Activated CD8-positive, alpha-beta T cell treated with anti-CD3 and anti-CD28 coated beads for 36 hours (primary cell): Measurements from ENCODE around the gene CYFIP2. TPM values are rescaled to one million over a fixed set of nuclear protein-coding genes. Genes with fewer than 3 reads are reported as not detected.

Source experiments
- ATAC-seq: fragments of 200-7000 bp; cut with Tn5 transposase; one replicate; pipeline ENCODE4 v1.10.0; 2021; ENCODE audit warnings: mild to moderate bottlenecking, moderate library complexity
- CTCF ChIA-PET: fragments of 350-600 bp; sonication (Branson Sonifier 250); formaldehyde crosslinking; loops from one replicate; lab custom pipeline; 2021; ENCODE audit warnings: antibody characterized with exemption; lab: Charles Lee
- POLR2A ChIA-PET: fragments of 350-600 bp; sonication (Branson Sonifier 250); formaldehyde crosslinking; loops from one replicate; lab custom pipeline; 2021; ENCODE audit warnings: antibody characterized with exemption; lab: Charles Lee
- DNase-seq: peaks from one replicate; pipeline ENCODE4 v3.0.0-alpha.2; 2020
- H3K27ac Mint-ChIP-seq: one replicate; pipeline ENCODE4 v1.8.0; 2021; ENCODE audit warnings: mild to moderate bottlenecking, mixed read lengths
- H3K27me3 Mint-ChIP-seq: one replicate; pipeline ENCODE4 v1.8.0; 2021; ENCODE audit warnings: mixed read lengths
- H3K36me3 Mint-ChIP-seq: one replicate; pipeline ENCODE4 v1.8.0; 2021; ENCODE audit warnings: low read depth, mixed read lengths
- H3K4me1 Mint-ChIP-seq: one replicate; pipeline ENCODE4 v1.8.0; 2021; ENCODE audit warnings: low read depth, mixed read lengths
- H3K4me3 Mint-ChIP-seq: one replicate; pipeline ENCODE4 v1.8.0; 2021; ENCODE audit warnings: mild to moderate bottlenecking, moderate library complexity, mixed read lengths
- H3K9me3 Mint-ChIP-seq: one replicate; pipeline ENCODE4 v1.8.0; 2021; ENCODE audit warnings: mixed read lengths
- CTCF ChIP-seq: fragments of 200-600 bp; IDR thresholded peaks from one replicate; pipeline ENCODE4 v1.8.0; 2022; ENCODE audit warnings: antibody characterized with exemption, mild to moderate bottlenecking
- intact Hi-C: fragments of 100-400 bp; cut with micrococcal nuclease; formaldehyde crosslinking; loops from one replicate; pipeline ENCODE4 v1.10.0; 2022
- total RNA-seq, 2 experiments: library from RNA; stranded (reverse); gene quantifications; one replicate each; pipeline ENCODE4 v1.2.3, GENCODE V29; 2021

The CYFIP2 gene
- total RNA-seq, 2 experiments from 2014 or later: 350 to 351 TPM

GRCh38 chr5:157252711-157253465 lies 13.0 kb upstream of the CYFIP2 start:
- intact Hi-C loops: loop anchor here (2.0 kb wide), 1 partner anchor 30 kb away; no protein-coding TSS in a partner anchor
- ChIA-PET POLR2A (interaction anchor here (0.9 to 7.0 kb wide), 19 partner anchors 10 to 332 kb away, joined by 3 to 98 read pairs (median 5); partner anchors contain the start of gene CYFIP2), CTCF (interaction anchor here (0.8 to 3.4 kb wide), 33 partner anchors 8 to 491 kb away, joined by 3 to 38 read pairs (median 5); partner anchors contain the start of genes CYFIP2 and LSM11)
- Mint-ChIP-seq H3K27ac (peak overlapping the region; percentile 95), H3K27me3 (no peaks in the 10 kb centered on the region), H3K4me3 (peak overlapping the region; percentile 28), H3K36me3 (peaks cover 87% of the 10 kb centered on the region), H3K4me1 (peaks cover 97% of the 10 kb centered on the region), H3K9me3 (no peaks in the 10 kb centered on the region)
- no peak for TF ChIP-seq CTCF
- ATAC-seq (peak; percentile 81), DNase-seq (peak; percentile 86)

GRCh38 chr5:157253547-157253946 lies 12.4 kb upstream of the CYFIP2 start:
- intact Hi-C loops: loop anchor here (2.0 kb wide), 1 partner anchor 31 kb away; no protein-coding TSS in a partner anchor
- H3K4me1 Mint-ChIP-seq: peaks cover 94% of the 10 kb centered on the region
- POLR2A ChIA-PET: interaction anchor here (0.7 to 7.0 kb wide), 16 partner anchors 10 to 333 kb away, joined by 3 to 98 read pairs (median 4); partner anchors contain the start of gene CYFIP2
- peaks cover 80% of the 10 kb centered on the region for H3K36me3 Mint-ChIP-seq
- DNase-seq: no peak
- CTCF ChIA-PET: interaction anchor here (0.6 to 3.4 kb wide), 40 partner anchors 10 to 490 kb away, joined by 3 to 38 read pairs (median 4); partner anchors contain the start of genes CYFIP2 and LSM11
- H3K27ac Mint-ChIP-seq: peak overlapping the region; percentile 95
- H3K9me3 Mint-ChIP-seq: no peaks in the 10 kb centered on the region
- peak; percentile 81 for TF ChIP-seq CTCF
- no peak for ATAC-seq
- H3K4me3 Mint-ChIP-seq: peak overlapping the region; percentile 28
- H3K27me3 Mint-ChIP-seq: no peaks in the 10 kb centered on the region

GRCh38 chr5:157258450-157258849 lies 7.5 kb upstream of the CYFIP2 start:
- TF ChIP-seq CTCF: no peak
- no peak overlapping the region for H3K4me3 Mint-ChIP-seq

GRCh38 chr5:157259699-157260098 lies 6.2 kb upstream of the CYFIP2 start:
- Mint-ChIP-seq H3K36me3 (peaks cover 24% of the 10 kb centered on the region), H3K4me3 (no peak overlapping the region), H3K4me1 (peaks cover 80% of the 10 kb centered on the region), H3K27me3 (no peaks in the 10 kb centered on the region), H3K27ac (peak overlapping the region; percentile 30), H3K9me3 (no peaks in the 10 kb centered on the region)
- intact Hi-C loops: no loop called here
- POLR2A ChIA-PET: interaction anchor here (1.1 to 6.3 kb wide), 2 partner anchors 13 to 16 kb away, joined by 3 to 52 read pairs; no protein-coding TSS in a partner anchor
- no peak for TF ChIP-seq CTCF
- ATAC-seq: peak; percentile 25
- CTCF ChIA-PET: interaction anchor here (1.6 kb wide), 1 partner anchor 11 kb away, joined by 4 read pairs; no protein-coding TSS in a partner anchor
- DNase-seq: no peak

More at GRCh38 chr5:157258450-157258849, 7.5 kb upstream of the CYFIP2 start:
- Mint-ChIP-seq H3K9me3 (no peaks in the 10 kb centered on the region), H3K27ac (no peak overlapping the region), H3K4me1 (peaks cover 80% of the 10 kb centered on the region), H3K36me3 (peaks cover 37% of the 10 kb centered on the region), H3K27me3 (no peaks in the 10 kb centered on the region)
- ChIA-PET CTCF (no interaction called here), POLR2A (interaction anchor here (0.6 to 7.0 kb wide), 7 partner anchors 7 to 73 kb away, joined by 3 to 98 read pairs (median 7); partner anchors contain the start of gene CYFIP2)
- DNase-seq: no peak
- ATAC-seq: no peak
- intact Hi-C loops: no loop called here
